ENCODE measurements around the gene APOBEC3H. TPM values are rescaled to one million over a fixed set of nuclear protein-coding genes. Genes with fewer than 3 reads are reported as not detected.
"Not testable (repeated sequence)": the region's sequence is repeated elsewhere in the genome, so short reads cannot be mapped to it uniquely, and the experiment has no call there.

The APOBEC3H gene
- total RNA-seq, 1 experiment from 2014 or later = 0.87 TPM

GRCh38 chr22:39073981-39074380 lies 23.1 kb upstream of the APOBEC3H start:
- no peaks in the 10 kb centered on the region for H3K4me1 ChIP-seq (ENCODE audit: insufficient read depth, low read length)
- no peaks in the 10 kb centered on the region for H3K79me2 ChIP-seq (ENCODE audit: low read length)
- no peak for DNase-seq
- ATAC-seq = no peak
- no peak overlapping the region for H3K27ac ChIP-seq (ENCODE audit: low read length)
- no peak for TF ChIP-seq CTCF (conservative IDR thresholded peaks at IDR 0.05; ENCODE audit: low read depth, low read length)
- TF ChIP-seq EZH2 (IDR thresholded peaks at IDR 0.05; ENCODE audit: low read length, unreplicated experiment) = no peak
- no peak for TF ChIP-seq EZH2phosphoT487 (IDR thresholded peaks at IDR 0.05; ENCODE audit: borderline replicate concordance, low read length)
- no peak overlapping the region for H2AFZ ChIP-seq (ENCODE audit: low read length)
- BruUV-seq (replicated peaks) = no TSS peak
- no peak overlapping the region for H3K9ac ChIP-seq (ENCODE audit: low read length)
- H3F3A ChIP-seq (ENCODE audit: low read length, unreplicated experiment) = no peaks in the 10 kb centered on the region
- CTCF ChIA-PET = no interaction called here
- H4K20me1 ChIP-seq (ENCODE audit: low read length) = no peaks in the 10 kb centered on the region
- H3K9me3 ChIP-seq (ENCODE audit: low read length) = no peaks in the 10 kb centered on the region
- H3K4me3 ChIP-seq (ENCODE audit: low read length) = no peak overlapping the region
- no peaks in the 10 kb centered on the region for H3K27me3 ChIP-seq (ENCODE audit: low read length)
- no peaks in the 10 kb centered on the region for H3K36me3 ChIP-seq (ENCODE audit: low read depth, low read length)
- POLR2A ChIA-PET (ENCODE audit: unreplicated experiment) = no interaction called here
- intact Hi-C loops (cut with micrococcal nuclease) = no loop called here
- H3K9me2 ChIP-seq (replicated peaks; ENCODE audit: low read length) = no peaks in the 10 kb centered on the region
- H3K4me2 ChIP-seq (ENCODE audit: low read length) = no peak overlapping the region

- intact Hi-C loops (cut with micrococcal nuclease); H3K9me3 ChIP-seq (ENCODE audit: low read length); H3K4me1 ChIP-seq (ENCODE audit: insufficient read depth, low read length); H3K4me2 ChIP-seq (ENCODE audit: low read length); ATAC-seq; H3K4me3 ChIP-seq (ENCODE audit: low read length); POLR2A ChIA-PET (ENCODE audit: unreplicated experiment); DNase-seq; H3K27me3 ChIP-seq (ENCODE audit: low read length); H3K9ac ChIP-seq (ENCODE audit: low read length); H2AFZ ChIP-seq (ENCODE audit: low read length); H3F3A ChIP-seq (ENCODE audit: low read length, unreplicated experiment); BruUV-seq (replicated peaks); H3K36me3 ChIP-seq (ENCODE audit: low read depth, low read length); H3K27ac ChIP-seq (ENCODE audit: low read length); H3K9me2 ChIP-seq (replicated peaks; ENCODE audit: low read length); CTCF ChIA-PET; H3K79me2 ChIP-seq (ENCODE audit: low read length); H4K20me1 ChIP-seq (ENCODE audit: low read length): not testable (repeated sequence)
These were observed 20.7 kb upstream of the APOBEC3H start for GRCh38 chr22:39076155-39077025.

- intact Hi-C loops (cut with micrococcal nuclease) = not testable (repeated sequence)
These were observed 19.8 kb upstream of the APOBEC3H start, which contains the start of gene APOBEC3G for GRCh38 chr22:39077026-39077840. Gene APOBEC3G, plus strand, starts transcription at chr22:39077275. Its CDS starts 87 bp downstream, at chr22:39077362.

GRCh38 chr22:39077912-39078311 lies 19.1 kb upstream of the APOBEC3H start:
- H3K36me3 ChIP-seq (ENCODE audit: low read depth, low read length); H3K4me1 ChIP-seq (ENCODE audit: insufficient read depth, low read length); H4K20me1 ChIP-seq (ENCODE audit: low read length); H3K4me2 ChIP-seq (ENCODE audit: low read length); H3K9me3 ChIP-seq (ENCODE audit: low read length); DNase-seq; intact Hi-C loops (cut with micrococcal nuclease); H2AFZ ChIP-seq (ENCODE audit: low read length); BruUV-seq (replicated peaks); H3F3A ChIP-seq (ENCODE audit: low read length, unreplicated experiment); ATAC-seq; H3K9ac ChIP-seq (ENCODE audit: low read length); H3K27me3 ChIP-seq (ENCODE audit: low read length); CTCF ChIA-PET; H3K9me2 ChIP-seq (replicated peaks; ENCODE audit: low read length); H3K27ac ChIP-seq (ENCODE audit: low read length); H3K79me2 ChIP-seq (ENCODE audit: low read length); H3K4me3 ChIP-seq (ENCODE audit: low read length); POLR2A ChIA-PET (ENCODE audit: unreplicated experiment): not testable (repeated sequence)

More at GRCh38 chr22:39077026-39077840, 19.8 kb upstream of the APOBEC3H start, which contains the start of gene APOBEC3G:
- H3K27me3 ChIP-seq (ENCODE audit: low read length); H3K36me3 ChIP-seq (ENCODE audit: low read depth, low read length); H3K4me2 ChIP-seq (ENCODE audit: low read length); BruUV-seq (replicated peaks); H3K27ac ChIP-seq (ENCODE audit: low read length); H3K9me3 ChIP-seq (ENCODE audit: low read length); POLR2A ChIA-PET (ENCODE audit: unreplicated experiment); H3K4me1 ChIP-seq (ENCODE audit: insufficient read depth, low read length); DNase-seq; H3F3A ChIP-seq (ENCODE audit: low read length, unreplicated experiment); H3K79me2 ChIP-seq (ENCODE audit: low read length); H3K4me3 ChIP-seq (ENCODE audit: low read length); H4K20me1 ChIP-seq (ENCODE audit: low read length); H3K9ac ChIP-seq (ENCODE audit: low read length); H3K9me2 ChIP-seq (replicated peaks; ENCODE audit: low read length); H2AFZ ChIP-seq (ENCODE audit: low read length); CTCF ChIA-PET: not testable (repeated sequence)
- ATAC-seq = peak; percentile 58

All from PC-3 (cell line).